ENCODE results near the gene SLC1A7.

SLC1A7 gene

DNA sequence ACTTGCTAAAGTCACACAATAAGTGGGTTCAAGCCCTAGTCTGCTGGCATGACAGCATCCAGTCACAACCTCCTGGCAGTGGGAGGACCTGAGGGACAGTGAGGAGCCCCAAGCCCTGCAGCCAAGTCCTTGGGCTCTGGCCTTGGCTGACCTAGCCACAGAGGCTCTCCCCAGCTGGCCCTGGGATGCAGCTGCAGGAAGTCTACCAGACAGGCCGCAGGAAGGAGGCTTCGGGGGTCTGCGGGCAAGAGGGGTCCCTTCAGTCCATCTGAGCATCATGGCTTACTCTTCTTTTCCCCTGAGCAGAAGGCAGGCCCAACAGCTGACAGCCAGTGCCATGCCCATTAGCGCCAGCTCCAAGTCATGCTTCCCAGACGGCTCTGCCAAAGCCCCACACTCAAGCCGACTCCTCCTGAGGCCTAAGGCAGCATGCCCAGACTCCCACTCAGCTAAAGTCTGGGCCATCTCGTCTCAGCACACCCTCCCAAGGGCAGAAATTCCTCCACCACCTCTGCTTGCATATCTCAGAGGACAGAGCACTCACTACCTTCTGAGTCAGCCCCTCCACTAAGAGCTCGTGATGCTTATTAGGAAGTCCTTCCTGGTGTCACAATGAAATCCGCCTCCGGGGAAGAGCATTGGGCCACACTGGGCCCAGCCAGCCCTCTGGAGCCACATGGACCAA lies 20.1 kb downstream of the SLC1A7 start:
- no peak for DNase-seq (ENCODE audit: low read depth)
- H3K4me3 ChIP-seq (ENCODE audit: low read depth, low read length), result no peak overlapping the region

DNA sequence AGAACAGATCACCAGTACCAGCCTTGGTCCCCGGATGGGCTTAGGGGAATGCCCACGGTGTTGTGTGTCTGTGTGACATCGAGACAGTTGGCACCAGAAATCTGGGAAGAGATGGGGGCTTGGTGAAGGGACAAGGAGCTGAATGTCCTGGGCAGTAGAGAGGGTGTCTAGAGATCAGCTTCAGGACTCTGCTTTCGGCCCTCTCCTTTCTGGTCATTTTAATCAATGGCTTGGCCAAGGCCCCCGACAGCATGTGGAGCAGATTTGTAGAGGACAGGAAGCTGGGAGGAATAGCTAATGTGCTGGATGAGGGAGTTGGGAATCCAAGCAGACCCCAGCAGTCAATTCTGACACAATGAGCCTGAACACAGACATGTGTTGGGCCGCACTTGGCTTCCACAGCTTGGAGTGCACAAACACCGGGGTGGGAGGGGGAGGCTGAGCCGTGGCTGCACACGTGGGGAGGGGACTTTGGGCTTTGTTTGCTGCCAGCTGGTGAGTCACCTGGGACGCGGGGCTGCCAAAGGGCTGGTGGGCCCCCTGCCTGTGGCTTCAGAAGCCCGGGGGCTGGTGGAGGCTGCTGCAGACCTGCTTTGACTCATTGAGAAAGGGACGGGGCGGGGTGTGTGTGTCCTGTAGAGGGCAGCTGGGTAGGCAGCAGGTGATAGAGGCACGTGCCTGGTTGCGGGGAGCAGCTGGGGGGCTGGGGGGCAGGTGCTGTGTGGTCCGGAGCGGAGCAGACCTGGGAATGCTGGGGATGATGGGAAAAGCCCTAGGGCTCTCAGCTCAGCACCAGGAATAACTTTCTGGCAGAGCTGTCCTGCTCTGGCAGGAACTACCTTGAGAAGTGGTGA lies 20.9 kb downstream of the SLC1A7 start:
- no peak overlapping the region for H3K4me3 ChIP-seq (ENCODE audit: low read depth, low read length)
- DNase-seq (ENCODE audit: low read depth), result peak; percentile 69

DNA sequence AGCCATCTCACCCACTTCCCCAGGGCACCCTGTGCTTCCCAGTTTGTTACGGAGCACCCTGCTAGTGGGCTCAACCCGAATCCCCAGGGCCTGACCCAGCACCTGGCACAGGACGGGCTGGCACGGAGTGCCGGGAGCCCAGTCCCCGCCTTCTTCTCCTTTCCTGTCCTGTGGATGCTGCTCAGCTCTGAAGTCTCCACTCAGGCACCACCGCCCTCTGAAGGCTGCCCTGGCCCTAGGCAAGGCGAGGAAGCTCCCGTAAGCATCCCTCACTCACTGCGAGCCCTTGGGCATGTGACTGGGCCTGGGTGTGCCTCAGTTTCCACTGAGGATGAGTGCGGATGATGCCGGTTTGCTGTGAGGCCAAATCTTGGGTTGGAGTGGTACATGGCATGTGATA lies 21.8 kb downstream of the SLC1A7 start:
- no peak overlapping the region for H3K4me3 ChIP-seq (ENCODE audit: low read depth, low read length)
- no peak for DNase-seq (ENCODE audit: low read depth)

DNA sequence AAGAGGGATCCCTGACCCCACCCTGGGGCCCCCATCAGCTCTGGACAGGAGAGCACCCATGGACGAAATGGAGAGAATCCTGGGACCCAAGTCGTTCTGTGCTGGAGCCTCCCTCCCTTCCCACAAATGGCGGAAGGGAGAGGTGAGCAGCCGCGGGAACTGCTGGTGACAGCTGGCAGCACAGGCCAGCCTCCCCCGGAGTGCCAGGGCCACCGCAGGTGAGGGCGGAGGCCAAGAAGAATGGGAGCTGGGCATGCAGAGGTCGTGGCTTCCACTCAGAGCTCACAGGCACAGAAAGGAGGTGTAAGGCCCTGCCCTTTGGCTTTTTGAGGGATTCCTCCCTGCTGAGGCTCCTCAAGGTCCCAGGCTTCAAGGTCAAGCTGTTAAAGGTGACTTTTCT lies 24.6 kb downstream of the SLC1A7 start:
- no peak overlapping the region for H3K4me3 ChIP-seq (ENCODE audit: low read depth, low read length)
- DNase-seq (ENCODE audit: low read depth), result no peak

DNA sequence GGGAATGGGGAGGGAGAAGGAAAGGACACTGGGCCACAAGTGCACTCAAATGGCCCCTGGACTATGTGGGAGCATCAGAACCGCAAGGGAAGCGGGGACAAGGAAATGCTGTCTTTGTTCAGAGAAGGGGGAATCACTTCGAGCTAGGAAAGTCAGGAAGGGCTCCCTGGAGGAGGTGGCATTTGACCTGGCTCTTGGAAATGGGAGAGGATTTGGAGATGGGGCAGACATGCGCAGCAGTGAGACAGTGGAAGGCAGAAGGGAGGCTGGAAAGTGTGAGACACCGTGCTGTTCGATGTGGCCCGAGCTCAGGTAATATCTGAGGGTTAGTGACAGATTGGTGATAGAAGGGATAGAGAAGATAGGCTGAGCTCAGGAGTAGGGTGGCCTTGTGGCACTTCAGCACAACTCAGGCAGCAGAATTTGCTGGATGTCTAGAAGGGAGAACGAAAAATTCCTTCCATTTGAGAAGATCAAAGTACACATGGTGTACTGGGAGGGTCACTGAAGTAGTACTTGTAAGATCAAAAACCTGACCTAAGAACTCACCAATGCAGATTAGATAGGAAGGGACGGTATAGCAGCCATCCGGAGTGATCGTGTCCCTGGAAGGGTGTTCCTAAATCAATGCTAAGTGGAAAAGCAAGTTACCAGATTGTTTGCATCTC lies 25.4 kb downstream of the SLC1A7 start:
- no peak for DNase-seq (ENCODE audit: low read depth)
- H3K4me3 ChIP-seq (ENCODE audit: low read depth, low read length), result no peak overlapping the region

DNA sequence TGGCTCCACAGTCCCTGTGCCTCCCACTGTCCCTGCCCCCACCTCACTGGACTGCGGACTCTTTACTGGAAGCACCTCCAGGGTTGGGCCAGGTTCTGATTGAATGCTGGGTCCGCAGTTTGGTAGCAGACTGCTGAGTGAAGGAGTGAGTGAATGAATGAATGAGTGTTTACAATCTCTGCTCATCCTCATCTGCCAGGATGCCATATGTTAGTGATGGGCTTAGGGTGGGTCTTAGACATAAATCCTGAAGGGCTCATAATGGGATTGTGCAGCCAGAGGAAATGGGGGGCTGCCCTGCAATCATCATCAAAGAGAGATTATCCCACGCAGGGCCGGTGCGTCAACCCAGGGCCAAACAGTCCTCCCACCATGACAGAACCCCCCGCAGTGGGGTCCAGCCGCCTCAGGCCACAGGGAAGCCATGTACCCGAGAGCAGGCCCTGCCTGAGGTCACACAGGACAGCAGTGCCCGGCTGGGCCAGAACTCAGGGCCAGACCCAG lies 26.1 kb downstream of the SLC1A7 start:
- H3K4me3 ChIP-seq (ENCODE audit: low read depth, low read length), result no peak overlapping the region
- no peak for DNase-seq (ENCODE audit: low read depth)

DNA sequence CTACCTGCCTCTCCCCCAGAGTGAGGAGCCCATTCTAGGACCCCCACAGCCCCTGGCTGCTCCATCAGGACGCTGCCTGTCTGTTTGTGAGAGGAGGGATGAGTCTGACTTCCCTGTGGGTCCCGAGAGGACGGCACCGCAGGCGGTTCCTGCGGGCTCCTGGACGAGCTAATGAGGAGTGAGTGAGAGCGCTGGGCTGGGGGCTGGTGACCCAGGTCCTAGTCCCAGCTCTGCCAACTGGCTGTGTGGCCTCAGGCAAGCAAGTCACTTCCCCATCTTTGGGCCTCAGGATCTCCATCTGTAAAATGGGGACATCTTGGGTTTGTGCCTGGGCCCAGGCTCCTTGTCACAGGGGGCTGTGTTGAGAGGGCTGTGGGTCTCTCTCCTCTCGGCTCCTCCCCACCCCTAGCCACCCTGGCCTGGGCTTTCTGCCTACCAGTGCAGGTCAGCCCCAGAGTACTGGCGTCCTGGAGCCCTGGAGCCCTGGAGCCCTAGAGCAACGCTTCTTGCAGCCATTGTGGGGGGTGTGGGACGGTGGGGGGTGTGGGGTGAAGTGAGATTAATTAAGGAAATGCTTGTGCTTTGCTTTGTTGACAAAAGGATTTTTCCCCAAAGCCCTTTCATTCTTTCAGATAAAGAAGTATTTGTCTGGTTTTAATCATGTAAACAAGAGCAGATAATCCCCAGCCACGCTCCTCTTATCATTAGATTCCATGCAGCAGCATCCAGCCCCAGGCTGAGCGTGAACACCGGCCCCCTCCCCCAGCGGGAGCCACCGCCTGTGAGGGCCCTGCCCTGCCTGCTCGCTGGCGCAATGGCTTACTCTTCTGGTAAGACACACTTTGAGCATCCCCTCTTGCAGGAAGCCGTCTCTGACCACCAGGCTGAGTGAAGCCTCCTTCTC lies 26.8 kb downstream of the SLC1A7 start:
- no peak overlapping the region for H3K4me3 ChIP-seq (ENCODE audit: low read depth, low read length)

DNA sequence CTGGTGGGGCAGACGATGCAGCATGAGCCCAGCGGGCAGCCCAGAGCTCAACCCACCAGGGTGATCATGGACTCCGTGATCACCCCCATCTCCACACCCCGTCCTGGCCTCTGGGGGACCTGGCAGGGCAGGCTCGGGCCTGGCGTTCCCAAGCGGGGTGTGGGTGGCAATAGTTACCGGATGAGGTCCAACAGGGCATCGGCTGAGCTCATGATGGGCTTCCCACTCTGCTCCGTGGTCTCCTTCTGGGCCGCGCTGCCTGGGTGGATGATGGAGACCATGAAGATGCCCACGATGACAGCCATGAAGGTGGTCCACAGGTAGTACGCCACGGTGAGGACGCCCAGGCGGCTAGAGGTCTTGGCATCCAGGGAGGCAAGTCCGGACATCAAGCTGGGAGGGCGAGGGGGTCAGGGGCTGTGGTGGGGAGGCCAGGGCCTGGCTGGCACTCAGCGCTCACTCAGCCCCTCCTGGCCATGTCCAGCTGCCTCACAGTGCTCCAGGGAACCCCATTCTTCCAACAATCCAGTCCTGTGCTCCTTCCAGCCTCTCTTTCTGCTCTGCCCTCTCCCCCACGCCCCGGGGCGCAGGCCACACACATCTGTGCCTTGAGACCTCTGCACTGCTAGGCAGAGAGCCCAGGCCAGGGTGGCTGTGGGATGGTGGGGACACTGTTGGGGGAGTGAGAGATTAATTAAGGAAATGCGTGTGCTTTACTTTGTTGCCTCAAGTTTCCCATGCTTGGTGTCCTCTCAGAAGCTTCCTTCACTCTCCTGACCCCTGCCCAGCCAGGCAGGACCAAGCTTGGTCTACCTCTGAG lies 27.6 kb downstream of the SLC1A7 start:
- no peak overlapping the region for H3K4me3 ChIP-seq (ENCODE audit: low read depth, low read length)
- DNase-seq (ENCODE audit: low read depth), result no peak

More for the DNA sequence above, 26.8 kb downstream of the SLC1A7 start:
- no peak for DNase-seq (ENCODE audit: low read depth)

DNA sequence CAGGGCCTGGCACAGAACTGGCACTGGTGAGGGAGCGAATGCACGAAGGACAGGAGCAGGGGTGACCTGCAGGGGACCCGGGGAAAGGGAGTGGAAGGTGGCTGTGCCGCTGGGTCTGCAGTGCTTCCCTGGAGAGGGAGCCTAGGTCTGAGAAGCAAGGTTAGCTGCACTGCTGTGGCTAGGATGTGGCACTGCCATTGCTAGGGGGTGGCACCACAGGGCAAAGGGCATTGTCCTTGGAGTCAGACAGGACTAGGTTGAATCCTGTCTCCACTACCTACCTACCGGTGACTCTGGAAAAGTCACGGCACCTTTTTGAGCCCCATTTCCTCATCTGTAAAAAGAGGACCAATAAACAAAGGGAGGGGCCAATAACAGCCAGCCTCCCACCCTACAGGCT lies 28.3 kb downstream of the SLC1A7 start:
- H3K4me3 ChIP-seq (ENCODE audit: low read depth, low read length), result no peak overlapping the region
- no peak for DNase-seq (ENCODE audit: low read depth)

DNA sequence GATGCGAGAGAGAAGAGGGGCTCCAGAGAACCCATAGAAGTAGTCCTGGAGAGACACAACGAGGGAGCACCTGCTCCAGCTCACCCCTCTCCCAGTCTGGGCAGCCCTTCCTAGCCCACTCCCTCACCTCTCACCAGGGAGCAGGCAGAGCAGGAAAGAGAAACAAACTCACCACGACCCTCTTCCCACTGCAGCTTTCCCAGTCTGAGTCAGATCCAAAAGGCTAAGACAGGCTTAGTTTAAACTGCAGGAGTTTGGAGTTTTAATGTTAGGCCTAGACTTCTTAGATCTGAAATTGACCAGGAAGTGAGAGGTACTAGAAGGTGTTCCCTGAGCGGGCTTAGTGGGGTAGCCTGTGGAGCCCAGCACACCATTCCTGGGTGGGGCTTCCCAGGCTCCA lies 29.6 kb downstream of the SLC1A7 start:
- no peak for DNase-seq (ENCODE audit: low read depth)
- H3K4me3 ChIP-seq (ENCODE audit: low read depth, low read length), result no peak overlapping the region

DNA sequence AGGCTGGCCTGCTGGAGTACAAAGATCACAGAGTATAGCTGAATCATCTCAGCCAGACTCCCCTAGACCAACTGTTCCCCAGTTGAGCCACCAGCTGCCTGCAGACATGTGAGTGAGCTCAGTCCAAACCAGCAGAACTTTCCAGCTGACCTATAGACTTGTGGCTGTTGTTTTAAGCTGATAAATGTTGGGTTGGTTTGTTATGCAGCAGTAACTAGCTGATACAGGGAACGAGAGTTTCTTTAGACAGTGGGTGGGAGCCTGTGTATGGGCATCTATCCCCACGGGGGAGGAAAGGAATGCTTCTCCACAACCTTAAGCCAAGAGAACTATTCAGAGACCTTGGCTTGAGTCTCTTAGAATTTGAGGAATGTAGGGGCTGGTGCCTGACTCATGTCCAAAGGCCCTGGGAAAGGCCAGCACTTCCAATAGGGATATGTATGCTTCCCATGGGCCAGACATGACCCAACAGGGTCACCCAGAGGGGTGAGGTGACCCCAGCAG lies 30.1 kb downstream of the SLC1A7 start:
- H3K4me3 ChIP-seq (ENCODE audit: low read depth, low read length), result no peak overlapping the region
- no peak for DNase-seq (ENCODE audit: low read depth)

DNA sequence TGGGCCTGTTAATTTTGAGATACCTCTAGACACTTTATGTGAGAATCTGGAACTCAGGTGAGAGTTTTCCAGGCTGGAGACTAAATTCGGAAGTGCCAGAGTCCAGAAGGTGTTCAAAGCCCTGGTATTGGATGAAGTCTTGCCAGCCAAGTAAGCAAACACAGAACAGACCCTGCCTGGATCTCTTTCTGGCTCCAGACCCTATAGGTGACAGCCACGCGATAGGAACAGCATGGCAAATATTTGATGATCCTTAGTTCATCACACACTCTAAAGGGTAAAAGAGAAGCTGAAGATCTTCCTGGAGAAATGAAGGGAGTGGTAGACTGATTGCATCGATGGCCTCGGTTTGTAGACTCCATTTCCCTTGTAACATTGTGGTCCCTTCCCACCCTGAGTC lies 30.7 kb downstream of the SLC1A7 start:
- DNase-seq (ENCODE audit: low read depth), result no peak
- H3K4me3 ChIP-seq (ENCODE audit: low read depth, low read length), result no peak overlapping the region

DNA sequence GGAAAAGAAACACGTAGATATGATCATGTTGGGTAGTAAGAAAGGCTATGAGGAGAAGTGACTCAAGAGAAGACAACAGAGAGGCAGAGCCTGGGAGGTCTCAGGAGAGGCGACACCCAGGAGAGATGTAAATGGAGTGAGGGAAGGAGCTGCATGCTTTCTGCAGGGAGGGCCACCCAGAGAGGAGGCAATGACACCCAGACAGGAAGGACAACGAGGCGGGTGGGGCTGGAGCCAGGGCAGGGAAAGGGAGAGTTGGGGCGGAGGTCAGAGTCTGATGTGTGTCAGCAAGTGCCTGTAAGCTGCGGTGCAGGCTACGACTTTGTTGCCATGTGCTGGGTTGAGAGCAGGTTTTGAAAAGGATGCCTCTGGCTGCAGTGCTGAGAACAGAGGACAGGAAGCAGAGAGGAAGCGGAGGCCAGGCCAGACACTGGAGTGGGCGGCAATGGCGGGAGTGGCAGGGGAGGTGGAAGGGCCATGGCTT lies 31.3 kb downstream of the SLC1A7 start:
- no peak overlapping the region for H3K4me3 ChIP-seq (ENCODE audit: low read depth, low read length)
- no peak for DNase-seq (ENCODE audit: low read depth)

DNA sequence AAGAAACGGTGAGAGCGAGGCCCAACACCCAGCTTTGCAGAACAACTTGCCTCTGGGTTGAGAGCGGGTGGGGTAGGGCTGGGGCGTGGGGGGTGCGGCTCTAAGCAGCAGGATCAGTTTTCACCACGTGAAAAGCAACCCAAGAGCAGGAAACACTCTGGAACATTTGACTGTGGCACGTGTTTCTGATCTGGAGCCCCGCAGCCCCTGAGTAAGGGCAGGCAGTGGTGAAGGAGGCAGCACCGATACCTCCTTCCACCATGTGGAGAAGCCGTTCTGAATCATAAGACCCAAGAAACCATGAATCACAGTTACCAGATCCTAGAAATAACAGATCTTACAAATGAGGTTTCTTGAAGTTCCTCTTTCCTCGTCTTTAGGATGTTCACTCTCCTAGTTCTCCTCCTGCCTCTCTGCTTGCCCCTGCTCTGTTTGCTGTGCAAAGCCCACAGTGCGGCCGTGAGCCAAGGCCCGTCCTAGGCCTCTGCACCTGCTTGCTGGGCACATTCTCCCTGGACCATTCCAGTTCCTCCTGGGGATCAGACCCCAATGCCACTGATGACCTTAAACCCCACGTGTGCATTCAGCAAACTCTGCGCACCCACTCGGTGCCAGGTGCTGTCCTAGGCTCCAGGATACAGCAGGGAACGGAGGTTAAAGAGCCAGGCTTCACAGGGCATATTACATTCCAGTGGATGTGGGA lies 31.9 kb downstream of the SLC1A7 start:
- H3K4me3 ChIP-seq (ENCODE audit: low read depth, low read length), result no peak overlapping the region
- DNase-seq (ENCODE audit: low read depth), result no peak

DNA sequence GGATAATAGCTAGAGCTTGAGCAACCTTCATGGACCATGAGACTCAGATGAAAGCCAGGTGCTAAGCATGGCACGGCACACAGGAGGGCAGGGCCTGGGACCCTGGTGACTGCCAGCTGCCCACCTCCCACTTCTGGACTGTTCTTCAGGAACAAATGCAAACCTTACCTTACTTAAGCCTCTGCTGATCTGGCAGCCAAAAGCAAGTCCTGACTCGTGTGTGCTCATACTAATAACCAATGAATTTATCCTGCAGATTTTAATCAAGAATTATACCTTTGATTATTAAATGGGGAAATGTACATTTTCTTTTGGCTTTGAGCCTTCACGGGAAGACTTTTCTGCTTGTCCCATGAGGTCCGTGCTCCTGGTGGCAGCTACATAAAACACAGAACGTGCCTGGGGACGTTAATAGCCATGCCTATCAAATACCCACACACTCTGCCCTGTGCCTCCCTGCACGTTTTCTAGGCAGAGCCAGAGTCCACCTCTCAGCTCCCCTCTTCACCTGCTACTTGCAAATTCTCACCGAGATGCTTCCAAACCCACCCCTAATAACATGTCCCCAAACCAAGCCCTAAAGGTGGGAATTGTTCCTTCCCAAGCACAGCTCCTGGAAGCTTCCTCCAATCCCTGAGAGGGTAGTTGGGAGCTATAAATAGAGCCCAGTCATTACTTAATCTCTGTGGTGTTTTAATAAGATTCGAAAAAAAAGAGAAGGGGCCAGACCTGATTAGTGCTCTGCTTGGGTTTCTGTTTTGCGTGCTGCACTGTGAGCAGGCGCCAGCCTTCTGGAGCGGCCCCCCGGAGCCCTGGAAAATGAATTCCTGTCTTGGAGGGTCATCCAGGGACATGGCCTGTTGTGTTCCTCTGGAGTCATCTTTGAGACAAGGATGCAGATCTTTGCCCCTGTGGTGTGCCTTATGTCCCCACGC lies 33.5 kb downstream of the SLC1A7 start:
- no peak for DNase-seq (ENCODE audit: low read depth)
- no peak overlapping the region for H3K4me3 ChIP-seq (ENCODE audit: low read depth, low read length)

DNA sequence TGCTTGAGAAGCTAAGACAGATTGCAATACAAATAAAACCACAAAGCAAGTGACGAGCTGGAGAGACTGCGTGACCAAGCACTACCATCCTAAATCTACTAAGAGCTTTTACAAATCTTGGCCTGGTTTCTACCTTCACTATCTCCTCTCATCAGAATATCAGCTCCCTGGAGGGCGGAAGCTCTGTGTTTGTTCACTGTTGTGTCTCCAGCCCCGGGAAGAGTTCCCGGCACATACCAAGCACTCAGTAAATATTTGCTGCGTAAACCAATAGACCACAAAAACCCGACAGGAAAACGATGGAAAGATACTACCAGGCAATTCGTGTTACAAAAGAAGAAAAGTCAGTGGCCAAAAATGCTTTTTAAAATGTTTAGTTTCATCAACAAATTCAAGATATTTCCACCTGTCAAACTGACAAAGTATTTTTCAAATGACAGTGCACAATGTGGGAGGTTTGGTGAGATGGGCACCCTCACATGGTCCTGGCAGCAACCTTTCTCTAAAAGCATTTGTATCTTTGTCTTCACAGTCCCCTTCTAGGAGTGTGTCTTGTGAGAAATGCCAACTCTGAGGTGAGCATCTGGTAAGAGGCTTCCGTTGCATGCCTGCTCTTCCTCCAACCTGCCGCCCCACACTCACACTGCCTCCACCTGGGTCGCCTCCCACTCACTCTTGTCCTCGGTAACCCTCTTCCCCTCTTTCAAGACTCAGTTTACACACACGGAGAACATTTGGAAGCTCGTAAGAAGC lies 34.7 kb downstream of the SLC1A7 start:
- DNase-seq (ENCODE audit: low read depth), result no peak
- no peak overlapping the region for H3K4me3 ChIP-seq (ENCODE audit: low read depth, low read length)

All from skeletal muscle cell (primary cell).